ENCODE results near the gene ZFAND3.

DNA sequence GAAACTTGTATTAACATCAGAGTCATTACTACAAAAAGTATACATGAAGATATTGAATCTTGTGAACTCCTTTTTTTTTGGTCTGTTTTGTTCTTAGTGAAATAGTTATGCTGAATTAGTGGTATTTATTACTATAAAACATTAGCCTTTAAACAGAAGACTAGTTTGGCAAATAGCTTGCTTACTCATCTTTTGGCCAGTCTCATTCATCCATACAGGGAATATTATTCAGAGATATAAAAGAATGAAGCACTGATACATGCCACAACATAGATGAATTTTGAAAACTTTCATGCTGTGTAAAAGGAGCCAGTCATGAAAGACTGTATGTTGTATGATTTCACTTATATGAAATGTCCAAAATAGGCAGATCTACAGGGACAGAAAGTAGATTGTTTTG is 205.9 kb downstream of the ZFAND3 start:
- TF ChIP-seq, protein P1, sequence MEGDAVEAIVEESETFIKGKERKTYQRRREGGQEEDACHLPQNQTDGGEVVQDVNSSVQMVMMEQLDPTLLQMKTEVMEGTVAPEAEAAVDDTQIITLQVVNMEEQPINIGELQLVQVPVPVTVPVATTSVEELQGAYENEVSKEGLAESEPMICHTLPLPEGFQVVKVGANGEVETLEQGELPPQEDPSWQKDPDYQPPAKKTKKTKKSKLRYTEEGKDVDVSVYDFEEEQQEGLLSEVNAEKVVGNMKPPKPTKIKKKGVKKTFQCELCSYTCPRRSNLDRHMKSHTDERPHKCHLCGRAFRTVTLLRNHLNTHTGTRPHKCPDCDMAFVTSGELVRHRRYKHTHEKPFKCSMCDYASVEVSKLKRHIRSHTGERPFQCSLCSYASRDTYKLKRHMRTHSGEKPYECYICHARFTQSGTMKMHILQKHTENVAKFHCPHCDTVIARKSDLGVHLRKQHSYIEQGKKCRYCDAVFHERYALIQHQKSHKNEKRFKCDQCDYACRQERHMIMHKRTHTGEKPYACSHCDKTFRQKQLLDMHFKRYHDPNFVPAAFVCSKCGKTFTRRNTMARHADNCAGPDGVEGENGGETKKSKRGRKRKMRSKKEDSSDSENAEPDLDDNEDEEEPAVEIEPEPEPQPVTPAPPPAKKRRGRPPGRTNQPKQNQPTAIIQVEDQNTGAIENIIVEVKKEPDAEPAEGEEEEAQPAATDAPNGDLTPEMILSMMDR (IDR thresholded peaks at IDR 0.05) = no peak
- no peak for TF ChIP-seq EP300 (IDR thresholded peaks at IDR 0.05)
- no peak for TF ChIP-seq POLR2A (IDR thresholded peaks at IDR 0.05; ENCODE audit: low read depth)
